GM18907 (cell line): ENCODE measurements around the gene GJC2.
"Not testable (repeated sequence)": the region's sequence is repeated elsewhere in the genome, so short reads cannot be mapped to it uniquely, and the experiment has no call there.

Source experiments
- ATAC-seq: cut with Tn5 transposase; IDR thresholded peaks from one replicate; pipeline ENCODE4 v1.9.1; 2021; ENCODE audit warnings: mild to moderate bottlenecking, moderate library complexity; ENCODE audit not compliant: unreplicated experiment

GJC2 gene

GRCh38 chr1:228184152-228184551, 34.4 kb downstream of the GJC2 start:
- ATAC-seq = no peak

- no peak for ATAC-seq
Measured at GRCh38 chr1:228185641-228185965, 35.9 kb downstream of the GJC2 start.

- not testable (repeated sequence) for ATAC-seq
Measured at GRCh38 chr1:228188249-228188648, 38.5 kb downstream of the GJC2 start.

- no peak for ATAC-seq
Measured at GRCh38 chr1:228190182-228190581, 40.5 kb downstream of the GJC2 start.

GRCh38 chr1:228190778-228191177, 41.0 kb downstream of the GJC2 start:
- no peak for ATAC-seq

- no peak for ATAC-seq
Measured at GRCh38 chr1:228194436-228194835, 44.7 kb downstream of the GJC2 start.

- ATAC-seq = no peak
Measured at GRCh38 chr1:228194921-228195812, 45.4 kb downstream of the GJC2 start.

- no peak for ATAC-seq
Measured at GRCh38 chr1:228197555-228198147, 47.9 kb downstream of the GJC2 start.

GRCh38 chr1:228198977-228199590, 49.4 kb downstream of the GJC2 start:
- no peak for ATAC-seq

- ATAC-seq = no peak
Measured at GRCh38 chr1:228204958-228205357, 55.2 kb downstream of the GJC2 start.

- ATAC-seq = no peak
Measured at GRCh38 chr1:228205526-228206436, 56.1 kb downstream of the GJC2 start.

- ATAC-seq = no peak
Measured at GRCh38 chr1:228206582-228207351, 57.0 kb downstream of the GJC2 start.

- no peak for ATAC-seq
Measured at GRCh38 chr1:228207381-228207810, 57.7 kb downstream of the GJC2 start.

- ATAC-seq = no peak
Measured at GRCh38 chr1:228207851-228208821, 58.4 kb downstream of the GJC2 start, which contains the start of gene OBSCN. TSS of gene OBSCN (plus strand) at chr1:228208044. CDS start at chr1:228211784, 3,740 bp downstream.

- ATAC-seq = no peak
Measured at GRCh38 chr1:228208831-228209551, 59.3 kb downstream of the GJC2 start.
